ENCODE data around the gene KRT15.

Gene KRT15

GRCh38 chr17:41518789-41519449, at the start of gene KRT15:
KRT15 (minus strand) TSS chr17:41518890; CDS start chr17:41518827, 63 bp downstream.
- Histone ChIP-seq H3K9ac (no peak within 1 kb of the TSS), H3K36me3 (no peaks in the 10 kb centered on the region), H3K4me2 (no peak within 1 kb of the TSS), H3K27ac (no peak within 1 kb of the TSS), H3K4me3 (no peak within 1 kb of the TSS), H3K27me3 (no peaks in the 10 kb centered on the region), H3K9me3 (no peaks in the 10 kb centered on the region), H4K20me1 (no peaks in the 10 kb centered on the region), H3K4me1 (no peaks in the 10 kb centered on the region)
- TF ChIP-seq Cebpa-rat (IDR thresholded peaks at IDR 0.05), result no peak

GRCh38 chr17:41567317-41567716, 48.6 kb upstream of the KRT15 start:
- H3K36me3 ChIP-seq, result no peaks in the 10 kb centered on the region
- no peak overlapping the region for H3K27ac ChIP-seq
- peaks cover 7% of the 10 kb centered on the region for H3K4me1 ChIP-seq
- H3K9ac ChIP-seq, result no peak overlapping the region
- no peaks in the 10 kb centered on the region for H4K20me1 ChIP-seq
- peaks cover 6% of the 10 kb centered on the region for H3K9me3 ChIP-seq
- H3K4me3 ChIP-seq, result no peak overlapping the region
- no peak for TF ChIP-seq Cebpa-rat (IDR thresholded peaks at IDR 0.05)
- H3K4me2 ChIP-seq, result peak overlapping the region; percentile 17; the same call in 1 of the 2 replicates
- H3K27me3 ChIP-seq, result no peaks in the 10 kb centered on the region

GRCh38 chr17:41565338-41565737, 46.6 kb upstream of the KRT15 start:
- no peak overlapping the region for H3K27ac ChIP-seq
- H3K4me1 ChIP-seq, result peaks cover 7% of the 10 kb centered on the region
- H3K36me3 ChIP-seq, result no peaks in the 10 kb centered on the region
- no peak overlapping the region for H3K9ac ChIP-seq
- H3K4me2 ChIP-seq, result no peak overlapping the region
- TF ChIP-seq Cebpa-rat (IDR thresholded peaks at IDR 0.05), result no peak
- H3K4me3 ChIP-seq, result no peak overlapping the region
- no peaks in the 10 kb centered on the region for H4K20me1 ChIP-seq
- peaks cover 6% of the 10 kb centered on the region for H3K9me3 ChIP-seq
- no peaks in the 10 kb centered on the region for H3K27me3 ChIP-seq

- Histone ChIP-seq H3K4me3 (no peak overlapping the region), H3K9ac (no peak overlapping the region), H3K4me2 (no peak overlapping the region), H3K27me3 (no peaks in the 10 kb centered on the region), H3K4me1 (peaks cover 7% of the 10 kb centered on the region), H3K36me3 (no peaks in the 10 kb centered on the region), H3K27ac (no peak overlapping the region), H4K20me1 (no peaks in the 10 kb centered on the region), H3K9me3 (peaks cover 6% of the 10 kb centered on the region)
- no peak for TF ChIP-seq Cebpa-rat (IDR thresholded peaks at IDR 0.05)
Measured at GRCh38 chr17:41563607-41564170, 45.0 kb upstream of the KRT15 start.

- no peak overlapping the region for H3K9ac ChIP-seq
- no peak overlapping the region for H3K4me3 ChIP-seq
- no peak overlapping the region for H3K4me2 ChIP-seq
- H3K9me3 ChIP-seq, result no peaks in the 10 kb centered on the region
- no peaks in the 10 kb centered on the region for H3K36me3 ChIP-seq
- H3K4me1 ChIP-seq, result no peaks in the 10 kb centered on the region
- no peak overlapping the region for H3K27ac ChIP-seq
- H3K27me3 ChIP-seq, result no peaks in the 10 kb centered on the region
- TF ChIP-seq Cebpa-rat (IDR thresholded peaks at IDR 0.05), result no peak
- H4K20me1 ChIP-seq, result no peaks in the 10 kb centered on the region
Measured at GRCh38 chr17:41561554-41561953, 42.9 kb upstream of the KRT15 start.

- Histone ChIP-seq H4K20me1 (no peaks in the 10 kb centered on the region), H3K27ac (no peak overlapping the region), H3K9me3 (no peaks in the 10 kb centered on the region), H3K4me2 (no peak overlapping the region), H3K27me3 (no peaks in the 10 kb centered on the region), H3K4me3 (no peak overlapping the region), H3K4me1 (no peaks in the 10 kb centered on the region), H3K9ac (no peak overlapping the region), H3K36me3 (no peaks in the 10 kb centered on the region)
- TF ChIP-seq Cebpa-rat (IDR thresholded peaks at IDR 0.05), result no peak
Measured at GRCh38 chr17:41559548-41559947, 40.9 kb upstream of the KRT15 start.

- TF ChIP-seq Cebpa-rat (IDR thresholded peaks at IDR 0.05), result no peak
- no peaks in the 10 kb centered on the region for H3K36me3 ChIP-seq
Measured at GRCh38 chr17:41556931-41557330, 38.2 kb upstream of the KRT15 start.

GRCh38 chr17:41556306-41556705, 37.6 kb upstream of the KRT15 start:
- no peak overlapping the region for H3K27ac ChIP-seq
- TF ChIP-seq Cebpa-rat (IDR thresholded peaks at IDR 0.05), result no peak
- no peaks in the 10 kb centered on the region for H3K4me1 ChIP-seq
- no peaks in the 10 kb centered on the region for H3K9me3 ChIP-seq
- H3K4me3 ChIP-seq, result no peak overlapping the region
- no peaks in the 10 kb centered on the region for H4K20me1 ChIP-seq
- no peak overlapping the region for H3K9ac ChIP-seq
- H3K27me3 ChIP-seq, result no peaks in the 10 kb centered on the region
- no peak overlapping the region for H3K4me2 ChIP-seq
- H3K36me3 ChIP-seq, result no peaks in the 10 kb centered on the region

More at GRCh38 chr17:41556931-41557330, 38.2 kb upstream of the KRT15 start:
- Histone ChIP-seq H3K27ac (no peak overlapping the region), H3K4me2 (no peak overlapping the region), H4K20me1 (no peaks in the 10 kb centered on the region), H3K4me1 (no peaks in the 10 kb centered on the region), H3K9me3 (no peaks in the 10 kb centered on the region), H3K4me3 (no peak overlapping the region), H3K27me3 (no peaks in the 10 kb centered on the region), H3K9ac (no peak overlapping the region)

GRCh38 chr17:41555105-41555887, 36.6 kb upstream of the KRT15 start:
- Histone ChIP-seq H3K9me3 (no peaks in the 10 kb centered on the region), H3K4me2 (no peak overlapping the region), H4K20me1 (no peaks in the 10 kb centered on the region), H3K36me3 (no peaks in the 10 kb centered on the region), H3K27me3 (no peaks in the 10 kb centered on the region), H3K9ac (no peak overlapping the region), H3K27ac (no peak overlapping the region), H3K4me1 (no peaks in the 10 kb centered on the region), H3K4me3 (no peak overlapping the region)
- TF ChIP-seq Cebpa-rat (IDR thresholded peaks at IDR 0.05), result no peak
